Measurements from ENCODE around the gene VWA2. TPM values are rescaled to one million over a fixed set of nuclear protein-coding genes. Genes with fewer than 3 reads are reported as not detected.

Gene VWA2
- total RNA-seq, 4 donors from 2014 or later, result 0.64 to 3.3 TPM; not detected in 2

GRCh38 chr10:114239994-114240345, 916 bp downstream of the VWA2 start:
- in situ Hi-C loops (cut with MboI; ENCODE audit: low pct_ligation_motif_present in 1 of 4, low pct_unique_long_range_greater_than_20kb in 1 of 4, low sequenced_read_pairs in 3 of 4), result no loop called here
- no peak for DNase-seq
- WGBS, 2 donors (ENCODE audit: low coverage in 1 of 2), result 56 to 60% methylated on average over 1 to 11 of the region's 11 CpGs
- TF ChIP-seq CTCF (IDR thresholded peaks at IDR 0.05), result no peak
- Histone ChIP-seq H3K4me1 (peaks cover 0 to 16% (median 13%) of the 10 kb centered on the region in 4 donors), H3K9me3 (no peaks in the 10 kb centered on the region), H3K27me3 (peaks cover 96% of the 10 kb centered on the region), H3K27ac (no peak overlapping the region), H3K36me3 (no peaks in the 10 kb centered on the region), H3K4me3 (peak overlapping the region in 2 of 4 donors; percentile 36 to 47)
- intact Hi-C loops (cut with DNase I; ENCODE audit: low total_unique reads), result no loop called here

- no peak overlapping the region for H3K27ac ChIP-seq
- TF ChIP-seq POLR2A (IDR thresholded peaks at IDR 0.05) (no peak), POLR2AphosphoS5 (IDR thresholded peaks at IDR 0.05) (no peak), EP300 (IDR thresholded peaks at IDR 0.05; ENCODE audit: low read depth) (no peak), CTCF (IDR thresholded peaks at IDR 0.05) (no peak)
- H3K9me3 ChIP-seq, result no peaks in the 10 kb centered on the region
- peaks cover 73% of the 10 kb centered on the region for H3K27me3 ChIP-seq
- DNase-seq, result no peak
- WGBS, 2 donors (ENCODE audit: low coverage in 1 of 2), result 86 to 91% methylated on average over 7 to 9 of the region's 9 CpGs
- peaks cover 0 to 24% (median 17%) of the 10 kb centered on the region in 4 donors for H3K4me1 ChIP-seq
- no peak overlapping the region for H3K4me3 ChIP-seq
- intact Hi-C loops (cut with DNase I; ENCODE audit: low total_unique reads), result no loop called here
- H3K36me3 ChIP-seq, result no peaks in the 10 kb centered on the region
- in situ Hi-C loops (cut with MboI; ENCODE audit: low pct_ligation_motif_present in 1 of 4, low pct_unique_long_range_greater_than_20kb in 1 of 4, low sequenced_read_pairs in 3 of 4), result no loop called here
Observed at GRCh38 chr10:114242235-114242634, 3.2 kb downstream of the VWA2 start.

DNA sequence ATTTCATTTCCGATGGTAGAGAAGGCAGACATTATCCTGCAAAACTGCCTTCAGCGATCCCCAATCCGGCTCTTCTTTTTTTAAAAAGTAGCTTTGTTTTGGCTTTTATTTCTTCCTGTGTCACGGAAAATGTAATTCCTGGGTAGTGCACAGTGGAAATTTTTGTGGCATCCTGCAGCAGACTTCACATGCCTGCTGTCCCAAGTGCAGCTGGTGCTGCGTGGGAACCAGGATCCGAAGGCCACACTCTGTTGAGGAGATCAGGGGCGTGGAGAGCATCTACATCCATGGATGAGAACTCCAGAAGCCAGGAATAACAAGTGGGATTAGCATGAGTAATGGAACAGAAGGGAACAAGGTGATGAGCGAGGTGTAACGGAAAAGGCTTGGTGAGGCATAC, 4.6 kb downstream of the VWA2 start:
- peaks cover 60% of the 10 kb centered on the region for H3K27me3 ChIP-seq
- no peak for TF ChIP-seq EP300 (IDR thresholded peaks at IDR 0.05; ENCODE audit: low read depth)
- no peak for TF ChIP-seq POLR2AphosphoS5 (IDR thresholded peaks at IDR 0.05)
- TF ChIP-seq POLR2A (IDR thresholded peaks at IDR 0.05), result no peak
- TF ChIP-seq CTCF (IDR thresholded peaks at IDR 0.05), result no peak
- no peak for DNase-seq
- WGBS, 2 donors (ENCODE audit: low coverage in 1 of 2), result 50 to 86% methylated on average over 5 to 9 of the region's 9 CpGs
- no peaks in the 10 kb centered on the region for H3K9me3 ChIP-seq
- intact Hi-C loops (cut with DNase I; ENCODE audit: low total_unique reads) (no loop called here), in situ Hi-C loops (cut with MboI; ENCODE audit: low pct_ligation_motif_present in 1 of 4, low pct_unique_long_range_greater_than_20kb in 1 of 4, low sequenced_read_pairs in 3 of 4) (no loop called here)
- no peak overlapping the region for H3K27ac ChIP-seq
- H3K4me3 ChIP-seq, result no peak overlapping the region
- peaks cover 0 to 23% (median 16%) of the 10 kb centered on the region in 4 donors for H3K4me1 ChIP-seq
- no peaks in the 10 kb centered on the region for H3K36me3 ChIP-seq

DNA sequence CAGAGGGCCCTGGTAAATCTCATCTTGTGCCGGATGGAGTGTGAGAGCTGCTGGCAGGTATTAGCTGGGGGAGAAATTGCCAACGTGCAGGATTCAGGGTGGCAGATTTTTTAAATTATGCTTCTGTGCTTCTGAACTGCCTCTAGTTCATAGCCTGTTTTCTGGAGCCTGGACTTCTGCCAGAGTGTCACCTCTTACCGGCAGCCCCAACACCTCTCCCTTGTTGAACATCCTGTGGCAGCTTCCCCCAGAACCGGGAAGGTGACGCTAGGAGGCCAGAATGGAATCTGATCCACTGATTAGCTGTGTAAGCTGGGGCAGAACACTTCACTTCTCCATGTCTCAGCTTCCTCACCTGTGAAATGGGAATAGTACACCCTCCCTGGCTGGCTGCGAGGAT, 5.1 kb downstream of the VWA2 start:
- WGBS, 2 donors (ENCODE audit: low coverage in 1 of 2), result 51 to 60% methylated on average over 1 to 6 of the region's 6 CpGs

More for the DNA sequence above, 5.1 kb downstream of the VWA2 start:
- intact Hi-C loops (cut with DNase I; ENCODE audit: low total_unique reads), result no loop called here
- no peaks in the 10 kb centered on the region for H3K36me3 ChIP-seq
- peaks cover 0 to 18% (median 12%) of the 10 kb centered on the region in 4 donors for H3K4me1 ChIP-seq
- H3K27me3 ChIP-seq, result peaks cover 55% of the 10 kb centered on the region
- H3K4me3 ChIP-seq, result no peak overlapping the region
- no peak overlapping the region for H3K27ac ChIP-seq
- in situ Hi-C loops (cut with MboI; ENCODE audit: low pct_ligation_motif_present in 1 of 4, low pct_unique_long_range_greater_than_20kb in 1 of 4, low sequenced_read_pairs in 3 of 4), result no loop called here
- TF ChIP-seq POLR2AphosphoS5 (IDR thresholded peaks at IDR 0.05) (no peak), POLR2A (IDR thresholded peaks at IDR 0.05) (no peak), EP300 (IDR thresholded peaks at IDR 0.05; ENCODE audit: low read depth) (no peak), CTCF (IDR thresholded peaks at IDR 0.05) (no peak)
- no peak for DNase-seq
- H3K9me3 ChIP-seq, result no peaks in the 10 kb centered on the region

Data from transverse colon (tissue), 4 donors.